Heart right ventricle (tissue), 16 donors: ENCODE results near the gene APOL1. TPM values are rescaled to one million over a fixed set of nuclear protein-coding genes. Genes with fewer than 3 reads are reported as not detected.

Experiments
- ATAC-seq, 8 donors: fragments of 200-7000 bp; cut with Tn5 transposase; one replicate each; pipeline ENCODE4 v1.9.1; 2020; ENCODE audit warnings: mild to moderate bottlenecking in 8 of 8, moderate library complexity in 8 of 8, moderate number of reproducible peaks in 1 of 8
- DNase-seq, 2 donors: peaks; one replicate each; pipeline ENCODE4 v3.0.0-alpha.2; 2020
- H3K27ac ChIP-seq, 10 donors: fragments of 200-600 bp; sonication (generic) in 2 of 10; one replicate each; pipeline versions ENCODE4 v1.5.0 to v1.8.0; 2020 to 2022; ENCODE audit warnings: mild to moderate bottlenecking in 3 of 10
- H3K27me3 ChIP-seq, 7 donors: fragments of 200-600 bp; one replicate each; pipeline ENCODE4 v1.8.0; 2021 to 2022; ENCODE audit warnings: mild to moderate bottlenecking in 2 of 7
- H3K36me3 ChIP-seq, 9 donors: fragments of 200-600 bp; sonication (generic) in 1 of 9; one replicate each; pipeline versions ENCODE4 v1.5.0 to v1.8.0; 2020 to 2022; ENCODE audit warnings: mild to moderate bottlenecking in 2 of 9
- H3K4me1 ChIP-seq, 9 donors: fragments of 200-600 bp; sonication (generic) in 1 of 9; one replicate each; pipeline versions ENCODE4 v1.5.0 to v1.8.0; 2020 to 2022; ENCODE audit warnings: mild to moderate bottlenecking in 4 of 9
- H3K4me3 ChIP-seq, 10 donors: fragments of 200-600 bp; sonication (generic) in 2 of 10; one replicate each; pipeline versions ENCODE4 v1.5.0 to v1.8.0; 2020 to 2022; ENCODE audit warnings: mild to moderate bottlenecking in 7 of 10, moderate library complexity in 2 of 10
- H3K9me3 ChIP-seq, 11 donors: fragments of 200-600 bp in 10 of 11; sonication (generic) in 2 of 11; one replicate each; pipeline versions ENCODE4 v1.5.0 to v1.8.0; 2013 to 2022; ENCODE audit warnings: mild to moderate bottlenecking in 2 of 11, control low read depth in 1 of 11, moderate library complexity in 1 of 11
- WGBS, 2 donors: extraction: QIAGEN DNeasy Blood & Tissue Kit; methylation state at CpG; one replicate each; pipeline ENCODE4 v1.1.7; 2013; ENCODE audit warnings: inconsistent platforms in 1 of 2; 5-methylcytosine and 5-hydroxymethylcytosine counted together
- intact Hi-C, 10 donors: fragments of 100-400 bp; cut with DNase I; formaldehyde crosslinking; loops; one replicate each; pipeline versions ENCODE4 v1.11.1 to v1.14.2; 2022
- polyA plus RNA-seq, 2 donors: library from polyadenylated mRNA; stranded (reverse); fragments of 200-250 nt; gene quantifications; one replicate each; pipeline ENCODE4 v1.2.3, GENCODE V29; 2013
- total RNA-seq, 10 donors: library from RNA; stranded (reverse); fragmentation: NEBNext Ultra II Directional in 3 of 10; extraction: Animal tissue kit (Norgen Biotek cat#: 25700) in 3 of 10; gene quantifications; one replicate each; pipeline versions ENCODE4 v1.2.1 to v1.2.4, GENCODE V29; 2021 to 2023
- TF ChIP-seq, protein P1 (sequence below), 9 donors: fragments of 200-600 bp; sonication (generic) in 2 of 9; IDR thresholded peaks; one replicate each; pipeline versions ENCODE4 v1.5.0 to v1.8.0; 2021 to 2022; ENCODE audit warnings: antibody characterized with exemption in 9 of 9, mild to moderate bottlenecking in 5 of 9, moderate library complexity in 1 of 9
- donor health status: Arrhythmogenic right ventricular cardiomyopathy.
- donor health status: ischemic (EF 13 %, LVEDD 7.1; RV severe dilation, severe dysfunction).
- donor health status: healthy with polysubstance abuse.
- donor health status: DM: no; HTN: yes; CAD: no.
- donor health status: DM: no; HTN: no; CAD: no.
- donor health status: ischemic (EF 25% LVEDD 6.9; RV normal size, moderate dysfunction).
- donor health status: ischemic (EF 25% LVEDD 5.7; RV mildly dilated, moderate dysfunction).
- donor health status: healthy.
- donor health status: DM: yes; HTN: yes; CAD: no.
- donor health status: Ischemic cardiomyopathy.
- donor health status: ischemic (EF 35%, LVEDD 5.7; RV mildly dilated, moderate dysfunction).
- donor health status: nonischemic (EF 11% LVEDD 7.7; RV severe dilation, severe dysfunction).
- donor health status: DM: yes; HTN: yes; CAD: no.
- donor health status: PGD.
- donor health status: ischemic (EF 29% LVEDD 5.4; RV normal size, mild dysfunction).
- donor health status: nonischemic (EF 23%, LVEDD 6.1; RV moderate dilation, normal function).

Gene APOL1
- total and polyA plus RNA-seq, 12 donors: 9.8 to 121 (median 17.5) TPM

- intact Hi-C loops: loop anchor here in 2 of 10 donors (5.0 kb wide), 2 partner anchors 33 to 38 kb away; no protein-coding TSS in a partner anchor
- no peaks in the 10 kb centered on the region for H3K27me3 ChIP-seq
- WGBS, 2 donors: 60 to 72% methylated on average over 5 of the region's 5 CpGs
- H3K27ac ChIP-seq: peak overlapping the region; percentile 39 to 83 (median 74)
- peak; percentile 60 to 89 (median 70) for ATAC-seq
- no peaks in the 10 kb centered on the region for H3K36me3 ChIP-seq
- peaks cover 9 to 30% (median 25%) of the 10 kb centered on the region in 9 donors for H3K4me1 ChIP-seq
- peaks cover 0 to 9% (median 0%) of the 10 kb centered on the region in 11 donors for H3K9me3 ChIP-seq
- DNase-seq: no peak
- no peak overlapping the region for H3K4me3 ChIP-seq
- TF ChIP-seq, protein P1, sequence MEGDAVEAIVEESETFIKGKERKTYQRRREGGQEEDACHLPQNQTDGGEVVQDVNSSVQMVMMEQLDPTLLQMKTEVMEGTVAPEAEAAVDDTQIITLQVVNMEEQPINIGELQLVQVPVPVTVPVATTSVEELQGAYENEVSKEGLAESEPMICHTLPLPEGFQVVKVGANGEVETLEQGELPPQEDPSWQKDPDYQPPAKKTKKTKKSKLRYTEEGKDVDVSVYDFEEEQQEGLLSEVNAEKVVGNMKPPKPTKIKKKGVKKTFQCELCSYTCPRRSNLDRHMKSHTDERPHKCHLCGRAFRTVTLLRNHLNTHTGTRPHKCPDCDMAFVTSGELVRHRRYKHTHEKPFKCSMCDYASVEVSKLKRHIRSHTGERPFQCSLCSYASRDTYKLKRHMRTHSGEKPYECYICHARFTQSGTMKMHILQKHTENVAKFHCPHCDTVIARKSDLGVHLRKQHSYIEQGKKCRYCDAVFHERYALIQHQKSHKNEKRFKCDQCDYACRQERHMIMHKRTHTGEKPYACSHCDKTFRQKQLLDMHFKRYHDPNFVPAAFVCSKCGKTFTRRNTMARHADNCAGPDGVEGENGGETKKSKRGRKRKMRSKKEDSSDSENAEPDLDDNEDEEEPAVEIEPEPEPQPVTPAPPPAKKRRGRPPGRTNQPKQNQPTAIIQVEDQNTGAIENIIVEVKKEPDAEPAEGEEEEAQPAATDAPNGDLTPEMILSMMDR (IDR thresholded peaks at IDR 0.05): no peak
These were observed 8.2 kb upstream of the APOL1 start for GRCh38 chr22:36244522-36245391.

GRCh38 chr22:36245805-36246356, 7.1 kb upstream of the APOL1 start:
- peak overlapping the region in 7 of 10 donors; percentile 54 to 83 (median 76) for H3K27ac ChIP-seq
- peaks cover 9 to 27% (median 23%) of the 10 kb centered on the region in 9 donors for H3K4me1 ChIP-seq
- 70 to 95% methylated on average over 4 of the region's 4 CpGs for WGBS, 2 donors
- intact Hi-C loops: no loop called here
- H3K36me3 ChIP-seq: no peaks in the 10 kb centered on the region
- H3K4me3 ChIP-seq: no peak overlapping the region
- ATAC-seq (no peak), DNase-seq (no peak)
- peaks cover 0 to 9% (median 0%) of the 10 kb centered on the region in 11 donors for H3K9me3 ChIP-seq
- no peaks in the 10 kb centered on the region for H3K27me3 ChIP-seq
- TF ChIP-seq, protein P1 (IDR thresholded peaks at IDR 0.05): no peak

DNA sequence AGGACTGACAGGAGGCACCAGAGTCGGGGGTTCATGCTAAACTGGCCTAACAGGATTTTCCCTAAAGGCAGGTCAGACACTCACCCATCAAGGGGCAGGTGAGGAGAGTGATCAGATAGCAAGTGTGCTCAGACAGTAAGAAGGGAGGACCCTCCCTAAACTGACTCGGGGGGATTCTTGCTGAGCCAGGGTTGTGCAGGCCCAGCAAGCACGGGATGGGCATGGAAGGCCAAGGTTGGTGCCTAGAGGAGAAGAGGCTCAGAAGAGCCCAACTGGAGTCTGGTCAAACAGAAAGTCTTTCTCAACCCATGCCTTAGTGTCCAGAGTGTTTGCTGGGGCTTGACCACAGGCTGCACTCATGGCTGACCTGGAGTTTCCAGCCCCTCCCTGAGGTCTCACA, 6.2 kb upstream of the APOL1 start:
- intact Hi-C loops: no loop called here
- DNase-seq (no peak), ATAC-seq (no peak)
- Histone ChIP-seq H3K27me3 (no peaks in the 10 kb centered on the region), H3K36me3 (no peaks in the 10 kb centered on the region), H3K4me3 (no peak overlapping the region), H3K4me1 (peaks cover 9 to 27% (median 23%) of the 10 kb centered on the region in 9 donors), H3K27ac (no peak overlapping the region), H3K9me3 (peaks cover 0 to 9% (median 0%) of the 10 kb centered on the region in 11 donors)
- 85 to 90% methylated on average over 3 of the region's 3 CpGs for WGBS, 2 donors
- TF ChIP-seq, protein P1 (IDR thresholded peaks at IDR 0.05): no peak

GRCh38 chr22:36247955-36248354, 5.0 kb upstream of the APOL1 start:
- DNase-seq (no peak), ATAC-seq (no peak)
- intact Hi-C loops: no loop called here
- Histone ChIP-seq H3K27ac (no peak overlapping the region), H3K9me3 (peaks cover 0 to under 1% (median 0%) of the 10 kb centered on the region in 11 donors), H3K4me3 (no peak overlapping the region), H3K27me3 (no peaks in the 10 kb centered on the region), H3K36me3 (no peaks in the 10 kb centered on the region), H3K4me1 (peaks cover 9 to 33% (median 28%) of the 10 kb centered on the region in 9 donors)
- WGBS, 2 donors: 81 to 93% methylated on average over 5 of the region's 5 CpGs
- TF ChIP-seq, protein P1 (IDR thresholded peaks at IDR 0.05): no peak
